HepG2 (cell line): ENCODE results near the gene SRPRB. TPM values are rescaled to one million over a fixed set of nuclear protein-coding genes. Genes with fewer than 3 reads are reported as not detected.

ENCODE experiments used
- ATAC-seq: fragments of 200-7000 bp; cut with Tn5 transposase; 3 replicates; pipeline ENCODE4 v1.9.1; 2020; ENCODE audit warnings: mild to moderate bottlenecking, moderate library complexity
- BruUV-seq: library from RNA; stranded (reverse); fragments of 400-500 nt; replicated peaks from 2 replicates; lab custom pipeline; 2021; lab: Mats Ljungman, UMichigan
- CTCF ChIA-PET: fragments of 300-600 bp; formaldehyde crosslinking; extraction: SDS; loops from one replicate; lab custom pipeline; 2021; ENCODE audit warnings: low total read pairs, inconsistent platforms, low intra/inter-chr PET ratio; lab: Yijun Ruan, JAX
- POLR2A ChIA-PET: fragments of 350-600 bp; sonication (Branson Sonifier 250); formaldehyde crosslinking; loops from one replicate; lab custom pipeline; 2020; ENCODE audit warnings: antibody characterized with exemption, inconsistent platforms; lab: Yijun Ruan, JAX
- DNase-seq: peaks from one replicate; pipeline ENCODE4 v3.0.0-alpha.2; 2015; ENCODE audit warnings: low spot score
- FAIRE-seq: peaks from 3 replicates; lab custom pipeline; 2011; peaks lifted over from hg19 to GRCh38; lab: Jason Lieb, UNC
- H2AFZ ChIP-seq: one replicate; pipeline ENCODE4 v1.6.1; 2011; ENCODE audit warnings: low read length, inconsistent platforms
- H3K27ac ChIP-seq: fragments of 300-600 bp; 3 replicates; pipeline ENCODE4 v1.8.0; 2011; ENCODE audit warnings: mixed run types, mild to moderate bottlenecking, mixed read lengths, low read length, inconsistent platforms; ENCODE audit not compliant: insufficient read depth; ENCODE audit errors: extremely low read length
- H3K27me3 ChIP-seq, 2 experiments: fragments of 200-600 bp in 1 of 2; 2 replicates in 1 of 2; 3 replicates in 1 of 2; pipeline versions ENCODE4 v1.6.0 to v1.8.0; 2011; ENCODE audit warnings: low read length in 2 of 2, mild to moderate bottlenecking in 2 of 2, moderate library complexity in 2 of 2, inconsistent platforms in 1 of 2; ENCODE audit not compliant: insufficient read depth in 2 of 2, control insufficient read depth in 1 of 2
- H3K36me3 ChIP-seq, 2 experiments: fragments of 200-600 bp in 1 of 2; replicated peaks in 1 of 2; 2 replicates in 1 of 2; 3 replicates in 1 of 2; pipeline versions ENCODE4 v1.5.1 to v1.8.0; 2011; ENCODE audit warnings: low read length in 2 of 2, inconsistent platforms in 1 of 2; ENCODE audit not compliant: insufficient read depth in 2 of 2, control insufficient read depth in 1 of 2
- H3K4me1 ChIP-seq: 2 replicates; pipeline ENCODE4 v1.5.1; 2012; ENCODE audit warnings: low read length, inconsistent platforms; ENCODE audit not compliant: insufficient read depth
- H3K4me2 ChIP-seq: 2 replicates; pipeline ENCODE4 v1.6.0; 2011; ENCODE audit warnings: low read depth, low read length, inconsistent platforms
- H3K4me3 ChIP-seq, 3 experiments: fragments of 200-600 bp in 1 of 3; sonication (generic), shearing (Covaris generic) in 1 of 3; replicated peaks in 1 of 3; 2 replicates each; pipeline ENCODE4 v1.5.1; 2011 to 2016; ENCODE audit warnings: low read length in 3 of 3, inconsistent platforms in 2 of 3, low read depth in 2 of 3, mild to moderate bottlenecking in 2 of 3, control low read depth in 1 of 3, mixed read lengths in 1 of 3; ENCODE audit not compliant: insufficient read depth in 1 of 3
- H3K79me2 ChIP-seq: one replicate; pipeline ENCODE4 v1.6.1; 2011; ENCODE audit warnings: low read length, inconsistent platforms; ENCODE audit not compliant: insufficient read depth
- H3K9ac ChIP-seq: 2 replicates; pipeline ENCODE4 v1.6.0; 2011; ENCODE audit warnings: mild to moderate bottlenecking, low read depth, low read length, inconsistent platforms; ENCODE audit not compliant: insufficient read depth
- H3K9me3 ChIP-seq: 2 replicates; pipeline ENCODE4 v1.5.1; 2012; ENCODE audit warnings: mild to moderate bottlenecking, low read length
- H4K20me1 ChIP-seq: 2 replicates; pipeline ENCODE4 v1.6.0; 2011; ENCODE audit warnings: inconsistent platforms, mild to moderate bottlenecking, low read length, moderate library complexity; ENCODE audit not compliant: insufficient read depth
- BHLHE40 ChIP-seq: IDR thresholded peaks from 2 replicates; pipeline ENCODE4 v1.6.1; 2011; ENCODE audit warnings: low read length, improper control_type of control experiment
- DPF2 ChIP-seq: sonication (generic); formaldehyde crosslinking; IDR thresholded peaks from 2 replicates; pipeline ENCODE4 v1.4.0; 2020; ENCODE audit warnings: mild to moderate bottlenecking, low read depth, missing genetic modification reagents, borderline replicate concordance
- DR1 ChIP-seq: sonication (generic); formaldehyde crosslinking; IDR thresholded peaks from 2 replicates; pipeline ENCODE4 v1.8.0; 2021; ENCODE audit warnings: mild to moderate bottlenecking, missing genetic modification reagents, inconsistent platforms
- FOSL2 ChIP-seq: sonication (generic); formaldehyde crosslinking; IDR thresholded peaks from 2 replicates; pipeline ENCODE4 v1.4.0; 2020; ENCODE audit warnings: missing genetic modification reagents
- HIVEP1 ChIP-seq: sonication (generic); formaldehyde crosslinking; IDR thresholded peaks from 2 replicates; pipeline ENCODE4 v1.4.0; 2020; ENCODE audit warnings: mild to moderate bottlenecking, missing genetic modification reagents
- HNF1B ChIP-seq: sonication (generic); formaldehyde crosslinking; IDR thresholded peaks from 2 replicates; pipeline ENCODE4 v1.5.1; 2020; ENCODE audit warnings: mild to moderate bottlenecking, moderate library complexity, missing genetic modification reagents
- MED8 ChIP-seq: sonication (generic); formaldehyde crosslinking; IDR thresholded peaks from 2 replicates; pipeline ENCODE4 v1.8.1; 2023; ENCODE audit warnings: mild to moderate bottlenecking, missing genetic modification reagents; ENCODE audit not compliant: insufficient replicate concordance
- NBN ChIP-seq: fragments of 450-650 bp; conservative IDR thresholded peaks from 2 replicates; pipeline ENCODE4 v1.6.1; 2017
- ZFAT ChIP-seq: sonication (generic); formaldehyde crosslinking; conservative IDR thresholded peaks from 2 replicates; pipeline ENCODE4 v1.8.1; 2023; ENCODE audit warnings: missing genetic modification reagents, inconsistent platforms
- ZNF430 ChIP-seq: sonication (generic); formaldehyde crosslinking; IDR thresholded peaks from 2 replicates; pipeline ENCODE4 v1.9.0; 2021; ENCODE audit warnings: mild to moderate bottlenecking, missing genetic modification reagents
- ZNF740 ChIP-seq: sonication (generic); formaldehyde crosslinking; IDR thresholded peaks from 2 replicates; pipeline ENCODE4 v1.4.0; 2020; ENCODE audit warnings: missing genetic modification reagents
- ZNF777 ChIP-seq: sonication (generic); formaldehyde crosslinking; IDR thresholded peaks from 2 replicates; pipeline ENCODE4 v1.4.0; 2020; ENCODE audit warnings: missing genetic modification reagents
- WGBS: methylation state at CpG from one replicate; pipeline ENCODE4 v1.1.6; 2017; ENCODE audit warnings: low lambda C conversion rate; 5-methylcytosine and 5-hydroxymethylcytosine counted together
- in situ Hi-C: cut with HindIII; loops from 2 replicates; pipeline ENCODE4 v1.10.0; 2017; ENCODE audit warnings: low pct_unique_long_range_greater_than_20kb; ENCODE audit not compliant: extremely low pct_ligation_motif_present
- intact Hi-C: fragments of 100-400 bp; cut with micrococcal nuclease; formaldehyde crosslinking; loops from one replicate; pipeline ENCODE4 v1.10.0; 2022; ENCODE audit not compliant: unreplicated experiment
- polyA plus RNA-seq, 8 experiments: library from polyadenylated mRNA; depleted of rRNA in 3 of 8; stranded (reverse) in 7 of 8; unstranded in 1 of 8; fragments of >200 nt; fragmentation: Illumina TruSeq in 4 of 8; extraction: Trizol in 4 of 8; gene quantifications; 2 replicates each; pipeline versions ENCODE4 v1.2.1 to v1.2.3, GENCODE V29; 2011 to 2016; ENCODE audit warnings: low read depth in 4 of 8, missing spikeins in 1 of 8, mixed read lengths in 1 of 8; ENCODE audit not compliant: insufficient read depth in 1 of 8
- total RNA-seq, 5 experiments: library from RNA; depleted of rRNA; stranded (reverse); fragments of >200 nt; fragmentation: Illumina TruSeq; extraction: Trizol; gene quantifications; 2 replicates each; pipeline ENCODE4 v1.2.3, GENCODE V29; 2016; ENCODE audit warnings: low read depth in 1 of 5
- TF ChIP-seq, protein P1 (sequence below): sonication (generic); formaldehyde crosslinking; IDR thresholded peaks from 2 replicates; pipeline ENCODE4 v1.4.0; 2020; ENCODE audit warnings: missing genetic modification reagents, borderline replicate concordance
- TF ChIP-seq, protein P2 (sequence below): sonication (generic); formaldehyde crosslinking; IDR thresholded peaks from 2 replicates; pipeline ENCODE4 v1.8.0; 2022; ENCODE audit warnings: mild to moderate bottlenecking, missing genetic modification reagents, moderate library complexity

SRPRB gene
- total and polyA plus RNA-seq, 2 of the 13 experiments (the other 11 are each of a cell fraction or from before 2014, with no cell fraction given) = 41.0 to 111 TPM

DNA sequence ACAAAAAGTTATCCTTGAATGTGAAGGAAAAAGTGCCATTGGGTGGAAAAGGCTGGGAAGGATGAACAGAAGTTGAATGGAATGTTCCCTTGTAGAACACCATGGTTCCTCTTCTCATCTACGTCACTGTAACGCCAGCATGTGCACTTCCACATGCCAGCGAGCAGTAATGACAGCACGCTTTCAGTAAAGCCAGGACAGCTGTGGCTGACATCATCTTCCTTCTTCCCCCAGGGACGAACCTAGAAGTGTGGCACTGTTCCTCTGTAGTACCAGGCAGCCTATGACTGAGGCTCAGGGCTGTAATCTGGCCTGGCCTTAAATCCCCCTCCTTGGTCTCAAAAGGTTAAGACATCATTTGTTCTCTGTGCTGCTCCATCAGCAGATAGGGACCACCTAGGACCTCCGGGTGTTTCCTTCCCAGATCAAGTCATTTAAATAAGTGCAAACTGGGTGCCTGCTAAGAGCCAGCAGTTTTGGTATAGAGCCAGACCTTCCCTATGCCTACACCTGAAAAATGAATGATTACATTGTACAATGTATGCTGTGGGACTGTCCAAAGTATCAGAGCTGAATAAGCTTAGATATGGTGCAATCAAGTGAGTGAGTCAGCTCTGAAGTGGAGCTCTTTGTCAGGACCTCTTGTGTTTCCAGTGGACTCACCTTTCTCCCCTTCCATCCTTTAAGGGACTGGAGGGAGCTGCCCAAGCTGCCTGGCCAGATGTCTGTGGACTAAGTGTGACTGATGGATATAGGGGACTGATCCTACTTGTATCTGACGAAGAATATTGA, 5.6 kb upstream of the SRPRB start (continued):
- peak; percentile 90 for TF ChIP-seq FOSL2 (CRISPR knock-in tag)
- TF ChIP-seq ZFAT (CRISPR knock-in tag) = no peak
- TF ChIP-seq, protein P1, sequence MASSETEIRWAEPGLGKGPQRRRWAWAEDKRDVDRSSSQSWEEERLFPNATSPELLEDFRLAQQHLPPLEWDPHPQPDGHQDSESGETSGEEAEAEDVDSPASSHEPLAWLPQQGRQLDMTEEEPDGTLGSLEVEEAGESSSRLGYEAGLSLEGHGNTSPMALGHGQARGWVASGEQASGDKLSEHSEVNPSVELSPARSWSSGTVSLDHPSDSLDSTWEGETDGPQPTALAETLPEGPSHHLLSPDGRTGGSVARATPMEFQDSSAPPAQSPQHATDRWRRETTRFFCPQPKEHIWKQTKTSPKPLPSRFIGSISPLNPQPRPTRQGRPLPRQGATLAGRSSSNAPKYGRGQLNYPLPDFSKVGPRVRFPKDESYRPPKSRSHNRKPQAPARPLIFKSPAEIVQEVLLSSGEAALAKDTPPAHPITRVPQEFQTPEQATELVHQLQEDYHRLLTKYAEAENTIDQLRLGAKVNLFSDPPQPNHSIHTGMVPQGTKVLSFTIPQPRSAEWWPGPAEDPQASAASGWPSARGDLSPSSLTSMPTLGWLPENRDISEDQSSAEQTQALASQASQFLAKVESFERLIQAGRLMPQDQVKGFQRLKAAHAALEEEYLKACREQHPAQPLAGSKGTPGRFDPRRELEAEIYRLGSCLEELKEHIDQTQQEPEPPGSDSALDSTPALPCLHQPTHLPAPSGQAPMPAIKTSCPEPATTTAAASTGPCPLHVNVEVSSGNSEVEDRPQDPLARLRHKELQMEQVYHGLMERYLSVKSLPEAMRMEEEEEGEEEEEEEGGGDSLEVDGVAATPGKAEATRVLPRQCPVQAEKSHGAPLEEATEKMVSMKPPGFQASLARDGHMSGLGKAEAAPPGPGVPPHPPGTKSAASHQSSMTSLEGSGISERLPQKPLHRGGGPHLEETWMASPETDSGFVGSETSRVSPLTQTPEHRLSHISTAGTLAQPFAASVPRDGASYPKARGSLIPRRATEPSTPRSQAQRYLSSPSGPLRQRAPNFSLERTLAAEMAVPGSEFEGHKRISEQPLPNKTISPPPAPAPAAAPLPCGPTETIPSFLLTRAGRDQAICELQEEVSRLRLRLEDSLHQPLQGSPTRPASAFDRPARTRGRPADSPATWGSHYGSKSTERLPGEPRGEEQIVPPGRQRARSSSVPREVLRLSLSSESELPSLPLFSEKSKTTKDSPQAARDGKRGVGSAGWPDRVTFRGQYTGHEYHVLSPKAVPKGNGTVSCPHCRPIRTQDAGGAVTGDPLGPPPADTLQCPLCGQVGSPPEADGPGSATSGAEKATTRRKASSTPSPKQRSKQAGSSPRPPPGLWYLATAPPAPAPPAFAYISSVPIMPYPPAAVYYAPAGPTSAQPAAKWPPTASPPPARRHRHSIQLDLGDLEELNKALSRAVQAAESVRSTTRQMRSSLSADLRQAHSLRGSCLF (CRISPR knock-in tag) = no peak

- no peak for DNase-seq
- BruUV-seq = no TSS peak
- POLR2A ChIA-PET = no interaction called here
- Histone ChIP-seq H3K27ac (no peak overlapping the region), H3K36me3 (0 out of 5 replicates have a peak, but pooled peaks cover 0 to 6% of the 10 kb centered on the region in 2 experiments), H2AFZ (no peak overlapping the region), H3K4me1 (peaks cover 39% of the 10 kb centered on the region), H3K79me2 (peaks cover 16% of the 10 kb centered on the region), H3K4me2 (no peak overlapping the region), H4K20me1 (no peaks in the 10 kb centered on the region), H3K9ac (no peak overlapping the region), H3K27me3 (no peaks in the 10 kb centered on the region; a peak in 1 of 5 replicates), H3K9me3 (no peaks in the 10 kb centered on the region), H3K4me3 (no peak overlapping the region)
- in situ Hi-C loops (no loop called here), intact Hi-C loops (no loop called here)
- ATAC-seq = no peak
- WGBS = 77% methylated on average over 5 of the region's 5 CpGs
- no peak for FAIRE-seq
- CTCF ChIA-PET = no interaction called here
- TF ChIP-seq ZNF430 (CRISPR knock-in tag) = no peak
- no peak for TF ChIP-seq ZNF777 (CRISPR knock-in tag)
- TF ChIP-seq DPF2 (CRISPR knock-in tag) = no peak
- TF ChIP-seq BHLHE40 = no peak
- no peak for TF ChIP-seq ZNF740 (CRISPR knock-in tag)
- TF ChIP-seq, protein P2, sequence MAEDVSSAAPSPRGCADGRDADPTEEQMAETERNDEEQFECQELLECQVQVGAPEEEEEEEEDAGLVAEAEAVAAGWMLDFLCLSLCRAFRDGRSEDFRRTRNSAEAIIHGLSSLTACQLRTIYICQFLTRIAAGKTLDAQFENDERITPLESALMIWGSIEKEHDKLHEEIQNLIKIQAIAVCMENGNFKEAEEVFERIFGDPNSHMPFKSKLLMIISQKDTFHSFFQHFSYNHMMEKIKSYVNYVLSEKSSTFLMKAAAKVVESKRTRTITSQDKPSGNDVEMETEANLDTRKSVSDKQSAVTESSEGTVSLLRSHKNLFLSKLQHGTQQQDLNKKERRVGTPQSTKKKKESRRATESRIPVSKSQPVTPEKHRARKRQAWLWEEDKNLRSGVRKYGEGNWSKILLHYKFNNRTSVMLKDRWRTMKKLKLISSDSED (CRISPR knock-in tag) = no peak
- no peak for TF ChIP-seq HNF1B (CRISPR knock-in tag)
- no peak for TF ChIP-seq DR1 (CRISPR knock-in tag)
- TF ChIP-seq HIVEP1 (CRISPR knock-in tag) = no peak
- TF ChIP-seq MED8 = no peak
- TF ChIP-seq NBN = no peak
These were observed 2.1 kb upstream of the SRPRB start for GRCh38 chr3:133803469-133803868.
